Common myeloid progenitor, CD34-positive (primary cell): ENCODE measurements around the gene TEDC1.

ENCODE experiments used
- CTCF ChIA-PET: fragments of 350-600 bp; sonication (Branson Sonifier 250); formaldehyde crosslinking; loops from one replicate; lab custom pipeline; 2021; ENCODE audit warnings: antibody characterized with exemption; lab: Charles Lee
- POLR2A ChIA-PET: fragments of 350-600 bp; sonication (Branson Sonifier 250); formaldehyde crosslinking; loops from one replicate; lab custom pipeline; 2021; ENCODE audit warnings: antibody characterized with exemption; lab: Charles Lee
- DNase-seq, 3 donors: peaks; one replicate each; pipeline versions ENCODE4 v3.0.0 to v3.0.0-alpha.2; 2013
- H3K27ac ChIP-seq, 2 experiments: 1 replicate in 1 of 2; 2 replicates in 1 of 2; pipeline ENCODE4 v1.7.0; 2013; ENCODE audit warnings: inconsistent platforms in 2 of 2, low read length in 2 of 2, mild to moderate bottlenecking in 2 of 2, low read depth in 1 of 2, moderate library complexity in 1 of 2; ENCODE audit not compliant: severe bottlenecking in 2 of 2, insufficient read depth in 1 of 2, poor library complexity in 1 of 2
- H3K27me3 ChIP-seq, 5 experiments: replicated peaks in 2 of 5; 1 replicate in 3 of 5; 2 replicates in 2 of 5; pipeline versions ENCODE4 v1.6.1 to v1.7.0; 2013; ENCODE audit warnings: low read length in 4 of 5, mild to moderate bottlenecking in 2 of 5, moderate library complexity in 2 of 5, inconsistent platforms in 1 of 5; ENCODE audit not compliant: insufficient read depth in 5 of 5, control insufficient read depth in 4 of 5
- H3K36me3 ChIP-seq, 4 experiments: 1 replicate in 2 of 4; 2 replicates in 2 of 4; pipeline versions ENCODE4 v1.6.1 to v1.7.0; 2013; ENCODE audit warnings: low read length in 3 of 4, control low read depth in 1 of 4, mild to moderate bottlenecking in 1 of 4; ENCODE audit not compliant: control insufficient read depth in 4 of 4, insufficient read depth in 4 of 4
- H3K4me1 ChIP-seq, 4 experiments: 1 replicate in 3 of 4; 2 replicates in 1 of 4; pipeline versions ENCODE4 v1.6.1 to v1.7.1; 2013; ENCODE audit warnings: low read length in 3 of 4, mild to moderate bottlenecking in 3 of 4, control low read depth in 1 of 4, inconsistent platforms in 1 of 4, moderate library complexity in 1 of 4; ENCODE audit not compliant: control insufficient read depth in 4 of 4, insufficient read depth in 4 of 4; ENCODE audit errors: control extremely low read depth in 1 of 4
- H3K4me3 ChIP-seq, 7 experiments: 1 replicate in 4 of 7; 2 replicates in 3 of 7; pipeline versions ENCODE4 v1.5.1 to v1.7.0; 2013; ENCODE audit warnings: mild to moderate bottlenecking in 7 of 7, low read length in 6 of 7, moderate library complexity in 6 of 7, inconsistent platforms in 2 of 7, low read depth in 2 of 7, control low read depth in 1 of 7; ENCODE audit not compliant: insufficient read depth in 4 of 7, control insufficient read depth in 1 of 7; ENCODE audit errors: extremely low read depth in 1 of 7
- H3K9me3 ChIP-seq, 5 experiments: 1 replicate in 4 of 5; 2 replicates in 1 of 5; pipeline versions ENCODE4 v1.6.1 to v1.7.1; 2013; ENCODE audit warnings: low read length in 4 of 5, mild to moderate bottlenecking in 2 of 5, inconsistent platforms in 1 of 5, low read depth in 1 of 5, moderate library complexity in 1 of 5; ENCODE audit not compliant: control insufficient read depth in 4 of 5, insufficient read depth in 2 of 5; ENCODE audit errors: control extremely low read depth in 1 of 5
- WGBS: methylation state at CpG from one replicate; pipeline ENCODE4 v1.1.5; 2013; ENCODE audit not compliant: insufficient coverage; 5-methylcytosine and 5-hydroxymethylcytosine counted together

TEDC1 gene

DNA sequence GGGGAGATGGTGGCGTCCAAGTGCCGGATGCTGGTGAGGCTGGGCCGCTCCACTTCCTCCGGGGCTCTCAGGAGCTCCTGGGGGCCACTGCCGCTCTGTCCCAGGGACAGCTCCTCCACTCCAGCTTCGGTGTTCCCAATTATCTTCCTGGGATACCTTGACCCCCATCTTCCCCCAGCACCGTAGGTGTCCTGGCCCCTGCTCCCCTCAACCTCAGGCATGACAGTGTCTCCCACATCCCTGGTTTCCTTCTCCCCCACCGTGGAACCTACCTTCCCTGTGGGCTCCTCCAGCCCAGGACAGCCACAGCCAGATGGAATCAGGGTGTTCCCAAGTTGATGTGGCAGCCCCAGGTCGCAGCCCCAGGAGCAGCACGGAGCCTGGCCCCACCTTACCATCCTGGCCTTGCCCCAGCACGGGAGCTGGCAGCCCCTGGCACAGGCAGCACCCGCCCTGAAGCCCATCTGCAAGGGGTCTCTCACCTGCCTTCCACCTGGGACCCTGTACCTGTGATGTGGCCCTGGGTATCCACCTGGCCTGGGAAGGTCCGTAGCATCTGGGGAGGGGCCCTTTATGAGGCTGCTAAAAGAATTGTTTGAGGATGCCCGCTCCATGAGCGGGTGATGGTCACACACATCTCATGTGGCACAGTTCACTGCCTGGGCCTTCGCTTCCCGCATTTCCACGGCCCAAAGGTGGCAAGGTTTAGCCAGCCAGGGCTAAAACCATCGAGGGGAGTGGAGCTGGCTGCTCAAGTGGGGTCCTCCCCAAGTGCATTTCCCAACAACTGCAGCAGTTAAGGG, 39.4 kb downstream of the TEDC1 start:
- no peaks in the 10 kb centered on the region for H3K36me3 ChIP-seq
- H3K4me3 ChIP-seq = peak overlapping the region in 4 of 7 experiments; percentile 27 to 80 (median 69)
- CTCF ChIA-PET = interaction anchor here (1.2 to 3.1 kb wide), 3 partner anchors 49 to 158 kb away, joined by 3 to 12 read pairs (median 9); no protein-coding TSS in a partner anchor
- no peaks in the 10 kb centered on the region for H3K9me3 ChIP-seq
- H3K27ac ChIP-seq = no peak overlapping the region
- peaks cover 0 to 32% (median 20%) of the 10 kb centered on the region in 5 experiments for H3K27me3 ChIP-seq
- H3K4me1 ChIP-seq = peaks cover 0 to 45% (median 31%) of the 10 kb centered on the region in 4 experiments
- no peak for DNase-seq
- POLR2A ChIA-PET = no interaction called here
- 78% methylated on average over 16 of the region's 19 CpGs for WGBS

GRCh38 chr14:105531088-105531893, 40.2 kb downstream of the TEDC1 start:
- POLR2A ChIA-PET = no interaction called here

DNA sequence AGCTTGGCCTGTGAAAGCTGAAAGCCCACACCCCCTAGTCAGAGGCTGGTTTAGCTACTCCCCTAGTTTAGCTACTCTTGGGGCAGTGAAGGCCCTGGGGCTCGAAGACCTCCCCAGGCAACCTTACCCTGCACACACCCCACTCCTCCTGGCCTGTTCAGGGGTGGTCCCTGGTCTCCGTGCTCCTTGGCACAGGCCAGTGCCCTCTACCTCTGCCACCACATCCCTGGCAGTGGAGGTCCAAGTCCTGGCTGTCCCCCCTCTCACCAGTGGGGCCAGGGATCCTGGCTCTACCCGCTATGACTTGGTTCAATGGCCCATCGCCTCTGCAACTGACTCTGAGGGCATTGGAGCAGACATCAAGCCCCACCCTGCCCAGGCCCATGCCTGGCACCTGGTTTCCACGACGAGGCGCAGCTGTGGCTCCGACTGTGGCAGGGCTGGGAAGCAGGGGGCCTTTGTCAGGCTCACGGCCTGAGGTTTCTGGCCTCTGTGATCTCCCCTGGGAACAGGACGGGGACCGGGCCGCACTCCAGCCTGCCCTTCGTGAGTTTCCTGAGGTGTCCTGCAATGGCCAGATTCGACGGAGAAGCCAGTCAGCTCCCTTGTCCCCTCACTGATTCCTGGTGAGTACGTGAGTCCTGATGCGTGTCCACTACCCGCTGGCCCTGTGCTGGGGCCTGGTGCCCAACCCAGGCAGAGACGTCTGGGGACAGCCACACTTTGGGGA, 41.0 kb downstream of the TEDC1 start:
- WGBS = 95% methylated on average over 18 of the region's 19 CpGs
- H3K4me3 ChIP-seq = no peak overlapping the region
- peaks cover 0 to 25% (median 10%) of the 10 kb centered on the region in 5 experiments for H3K27me3 ChIP-seq
- no peak overlapping the region for H3K27ac ChIP-seq
- ChIA-PET POLR2A (no interaction called here), CTCF (interaction anchor here (0.8 to 3.1 kb wide), 11 partner anchors 16 to 169 kb away, joined by 3 to 12 read pairs (median 4); no protein-coding TSS in a partner anchor)
- H3K9me3 ChIP-seq = no peaks in the 10 kb centered on the region
- H3K4me1 ChIP-seq = peaks cover 0 to 36% (median 24%) of the 10 kb centered on the region in 4 experiments
- no peaks in the 10 kb centered on the region for H3K36me3 ChIP-seq
- DNase-seq = no peak

More at GRCh38 chr14:105531088-105531893, 40.2 kb downstream of the TEDC1 start:
- H3K4me1 ChIP-seq = peaks cover 0 to 39% (median 29%) of the 10 kb centered on the region in 4 experiments
- WGBS = 91% methylated on average over 17 of the region's 30 CpGs
- H3K27ac ChIP-seq = no peak overlapping the region
- no peak overlapping the region for H3K4me3 ChIP-seq
- no peak for DNase-seq
- no peaks in the 10 kb centered on the region for H3K9me3 ChIP-seq
- no peaks in the 10 kb centered on the region for H3K36me3 ChIP-seq
- CTCF ChIA-PET = interaction anchor here (0.7 to 3.1 kb wide), 6 partner anchors 41 to 168 kb away, joined by 3 to 12 read pairs (median 3); no protein-coding TSS in a partner anchor
- H3K27me3 ChIP-seq = peaks cover 0 to 30% (median 14%) of the 10 kb centered on the region in 5 experiments

GRCh38 chr14:105532735-105533141, 41.7 kb downstream of the TEDC1 start:
- Histone ChIP-seq H3K9me3 (no peaks in the 10 kb centered on the region), H3K27ac (no peak overlapping the region), H3K36me3 (no peaks in the 10 kb centered on the region), H3K4me1 (peaks cover 0 to 30% (median 19%) of the 10 kb centered on the region in 4 experiments), H3K27me3 (peaks cover 0 to 19% (median 3%) of the 10 kb centered on the region in 5 experiments), H3K4me3 (no peak overlapping the region)
- WGBS = 67% methylated on average over 6 of the region's 10 CpGs
- ChIA-PET CTCF (interaction anchor here (0.9 to 2.1 kb wide), 8 partner anchors 16 to 162 kb away, joined by 3 to 10 read pairs (median 4); no protein-coding TSS in a partner anchor), POLR2A (no interaction called here)
- DNase-seq = peak; percentile 39 to 52 (median 50)

GRCh38 chr14:105533391-105533790, 42.3 kb downstream of the TEDC1 start:
- H3K36me3 ChIP-seq = no peaks in the 10 kb centered on the region
- peaks cover 0 to 19% (median 4%) of the 10 kb centered on the region in 5 experiments for H3K27me3 ChIP-seq
- ChIA-PET POLR2A (no interaction called here), CTCF (interaction anchor here (0.9 to 2.1 kb wide), 5 partner anchors 15 to 163 kb away, joined by 3 to 10 read pairs (median 5); no protein-coding TSS in a partner anchor)
- H3K27ac ChIP-seq = no peak overlapping the region
- H3K4me3 ChIP-seq = no peak overlapping the region
- H3K9me3 ChIP-seq = no peaks in the 10 kb centered on the region
- no peak for DNase-seq
- WGBS = 97% methylated on average over 9 of the region's 9 CpGs
- H3K4me1 ChIP-seq = peaks cover 0 to 24% (median 14%) of the 10 kb centered on the region in 4 experiments

GRCh38 chr14:105533811-105534498, 42.9 kb downstream of the TEDC1 start:
- no peak overlapping the region for H3K27ac ChIP-seq
- no peaks in the 10 kb centered on the region for H3K36me3 ChIP-seq
- H3K9me3 ChIP-seq = no peaks in the 10 kb centered on the region
- WGBS = 88% methylated on average over 16 of the region's 21 CpGs
- CTCF ChIA-PET = interaction anchor here (0.9 to 2.1 kb wide), 4 partner anchors 15 to 163 kb away, joined by 3 to 10 read pairs (median 6); no protein-coding TSS in a partner anchor
- DNase-seq = no peak
- POLR2A ChIA-PET = no interaction called here
- no peak overlapping the region for H3K4me3 ChIP-seq
- peaks cover 0 to 20% (median 10%) of the 10 kb centered on the region in 4 experiments for H3K4me1 ChIP-seq
- peaks cover 0 to 18% (median 6%) of the 10 kb centered on the region in 5 experiments for H3K27me3 ChIP-seq
